Placental pericyte (primary cell): Measurements from ENCODE around the gene CEP290. TPM values are rescaled to one million over a fixed set of nuclear protein-coding genes. Genes with fewer than 3 reads are reported as not detected.

Source experiments
- small RNA-seq: library from RNA; depleted of rRNA; stranded (forward); fragments of <200 nt; gene quantifications from one replicate; pipeline ENCODE3, GENCODE V24; 2012; ENCODE audit warnings: low replicate concordance
- total RNA-seq: library from RNA; depleted of rRNA; stranded (reverse); fragments of >200 nt; gene quantifications from 2 replicates; pipeline ENCODE4 v1.2.3, GENCODE V29; 2012

CEP290 gene, protein sequence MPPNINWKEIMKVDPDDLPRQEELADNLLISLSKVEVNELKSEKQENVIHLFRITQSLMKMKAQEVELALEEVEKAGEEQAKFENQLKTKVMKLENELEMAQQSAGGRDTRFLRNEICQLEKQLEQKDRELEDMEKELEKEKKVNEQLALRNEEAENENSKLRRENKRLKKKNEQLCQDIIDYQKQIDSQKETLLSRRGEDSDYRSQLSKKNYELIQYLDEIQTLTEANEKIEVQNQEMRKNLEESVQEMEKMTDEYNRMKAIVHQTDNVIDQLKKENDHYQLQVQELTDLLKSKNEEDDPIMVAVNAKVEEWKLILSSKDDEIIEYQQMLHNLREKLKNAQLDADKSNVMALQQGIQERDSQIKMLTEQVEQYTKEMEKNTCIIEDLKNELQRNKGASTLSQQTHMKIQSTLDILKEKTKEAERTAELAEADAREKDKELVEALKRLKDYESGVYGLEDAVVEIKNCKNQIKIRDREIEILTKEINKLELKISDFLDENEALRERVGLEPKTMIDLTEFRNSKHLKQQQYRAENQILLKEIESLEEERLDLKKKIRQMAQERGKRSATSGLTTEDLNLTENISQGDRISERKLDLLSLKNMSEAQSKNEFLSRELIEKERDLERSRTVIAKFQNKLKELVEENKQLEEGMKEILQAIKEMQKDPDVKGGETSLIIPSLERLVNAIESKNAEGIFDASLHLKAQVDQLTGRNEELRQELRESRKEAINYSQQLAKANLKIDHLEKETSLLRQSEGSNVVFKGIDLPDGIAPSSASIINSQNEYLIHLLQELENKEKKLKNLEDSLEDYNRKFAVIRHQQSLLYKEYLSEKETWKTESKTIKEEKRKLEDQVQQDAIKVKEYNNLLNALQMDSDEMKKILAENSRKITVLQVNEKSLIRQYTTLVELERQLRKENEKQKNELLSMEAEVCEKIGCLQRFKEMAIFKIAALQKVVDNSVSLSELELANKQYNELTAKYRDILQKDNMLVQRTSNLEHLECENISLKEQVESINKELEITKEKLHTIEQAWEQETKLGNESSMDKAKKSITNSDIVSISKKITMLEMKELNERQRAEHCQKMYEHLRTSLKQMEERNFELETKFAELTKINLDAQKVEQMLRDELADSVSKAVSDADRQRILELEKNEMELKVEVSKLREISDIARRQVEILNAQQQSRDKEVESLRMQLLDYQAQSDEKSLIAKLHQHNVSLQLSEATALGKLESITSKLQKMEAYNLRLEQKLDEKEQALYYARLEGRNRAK (N-terminal part only)
- 10.9 and 23.0 TPM in 2 replicates for total RNA-seq

DNA sequence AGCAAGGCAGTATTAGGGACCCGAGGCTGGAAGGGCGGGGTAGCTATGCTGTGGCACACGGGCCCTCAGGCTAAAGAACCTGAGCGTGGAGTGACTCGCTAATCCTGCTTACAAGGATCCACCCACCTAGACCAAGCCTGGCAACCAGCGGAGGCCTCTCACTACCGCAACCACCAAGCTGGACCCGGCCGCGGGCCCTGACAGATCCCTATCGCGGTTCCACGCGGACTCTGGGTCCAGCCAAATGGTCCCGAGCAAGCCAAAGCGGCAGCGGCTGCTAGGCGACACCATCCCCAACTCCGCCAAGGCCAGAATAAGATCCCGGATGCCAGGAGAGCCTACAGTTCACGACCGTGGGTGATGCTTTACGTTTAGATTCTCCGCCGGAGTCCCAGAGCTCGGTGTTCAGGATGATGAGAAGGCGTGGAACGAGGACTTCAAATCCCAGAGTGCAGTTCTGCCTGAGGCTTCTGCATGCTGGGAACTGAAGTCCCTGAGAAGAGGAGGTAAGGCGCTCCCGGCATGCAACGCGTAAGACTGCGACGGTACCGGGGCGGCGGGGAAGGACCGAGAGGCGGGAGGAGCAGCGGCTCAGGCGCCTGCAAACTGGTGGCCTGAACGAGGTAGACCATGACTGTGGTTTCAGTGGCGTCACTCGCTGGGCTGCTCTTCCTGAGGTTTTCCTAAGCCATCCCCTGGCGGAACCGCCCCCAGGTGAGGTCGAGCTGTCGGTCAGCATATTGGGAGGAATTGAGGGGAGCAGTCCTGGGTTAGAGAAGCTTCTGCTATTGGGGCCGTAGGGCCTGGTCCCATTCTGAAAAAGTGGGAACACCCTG lies at the start of gene CEP290, which contains the start of gene TMTC3:
Gene CEP290, minus strand, starts transcription at position 315 of the 836 bp plus-strand sequence. CDS start 781 bp downstream, outside the sequence.
Gene TMTC3, plus strand, starts transcription at position 534 of the 836 bp plus-strand sequence. CDS start 6,009 bp downstream, outside the sequence.

DNA sequence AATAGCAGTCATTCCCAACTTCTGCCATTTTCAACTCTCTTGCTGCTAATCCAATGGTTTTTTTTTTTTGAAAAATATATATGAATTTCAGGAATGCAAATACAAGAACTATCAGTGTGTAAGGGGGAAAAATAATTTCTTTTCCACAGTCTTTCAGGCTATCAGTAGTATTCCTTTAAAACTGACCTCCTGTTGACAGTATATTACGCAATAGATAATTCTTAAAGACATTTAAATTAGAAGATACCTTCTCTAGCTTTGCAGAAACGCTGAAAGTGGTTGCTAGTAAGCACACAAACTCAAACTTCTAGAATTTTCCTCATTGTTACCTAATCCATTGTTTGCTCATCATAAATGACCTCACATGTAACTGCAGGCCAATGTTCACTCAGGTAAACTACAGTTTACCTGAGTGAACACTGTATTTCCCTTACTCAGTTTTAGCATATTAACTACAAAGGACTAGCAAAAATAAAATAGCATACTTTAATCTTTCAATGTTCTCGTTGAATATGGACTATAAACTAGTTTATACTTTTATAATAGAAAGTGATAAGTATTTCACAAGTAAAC lies 112.7 kb downstream of the CEP290 start, which contains the start of gene C12orf50:
Gene C12orf50, minus strand, starts transcription at position 309 of the 573 bp plus-strand sequence. CDS start 2,439 bp downstream, outside the sequence.

Small RNAs within 50 kb of the gene (small RNA-seq; reads per million reads assigned to genes)
- not detected for gene RNA5SP364

Other genes starting within 250 kb of the CEP290 start
- gene C12orf50, start 112.7 kb downstream of the CEP290 start, total RNA-seq: not detected in 2 replicates
- gene TMTC3, start 219 bp upstream of the CEP290 start, total RNA-seq: 27.6 and 107 TPM in 2 replicates